ENCODE measurements around the gene CTCFL. TPM values are rescaled to one million over a fixed set of nuclear protein-coding genes. Genes with fewer than 3 reads are reported as not detected.

CTCFL gene, protein sequence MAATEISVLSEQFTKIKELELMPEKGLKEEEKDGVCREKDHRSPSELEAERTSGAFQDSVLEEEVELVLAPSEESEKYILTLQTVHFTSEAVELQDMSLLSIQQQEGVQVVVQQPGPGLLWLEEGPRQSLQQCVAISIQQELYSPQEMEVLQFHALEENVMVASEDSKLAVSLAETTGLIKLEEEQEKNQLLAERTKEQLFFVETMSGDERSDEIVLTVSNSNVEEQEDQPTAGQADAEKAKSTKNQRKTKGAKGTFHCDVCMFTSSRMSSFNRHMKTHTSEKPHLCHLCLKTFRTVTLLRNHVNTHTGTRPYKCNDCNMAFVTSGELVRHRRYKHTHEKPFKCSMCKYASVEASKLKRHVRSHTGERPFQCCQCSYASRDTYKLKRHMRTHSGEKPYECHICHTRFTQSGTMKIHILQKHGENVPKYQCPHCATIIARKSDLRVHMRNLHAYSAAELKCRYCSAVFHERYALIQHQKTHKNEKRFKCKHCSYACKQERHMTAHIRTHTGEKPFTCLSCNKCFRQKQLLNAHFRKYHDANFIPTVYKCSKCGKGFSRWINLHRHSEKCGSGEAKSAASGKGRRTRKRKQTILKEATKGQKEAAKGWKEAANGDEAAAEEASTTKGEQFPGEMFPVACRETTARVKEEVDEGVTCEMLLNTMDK
- total RNA-seq: 0.15 TPM

DNA sequence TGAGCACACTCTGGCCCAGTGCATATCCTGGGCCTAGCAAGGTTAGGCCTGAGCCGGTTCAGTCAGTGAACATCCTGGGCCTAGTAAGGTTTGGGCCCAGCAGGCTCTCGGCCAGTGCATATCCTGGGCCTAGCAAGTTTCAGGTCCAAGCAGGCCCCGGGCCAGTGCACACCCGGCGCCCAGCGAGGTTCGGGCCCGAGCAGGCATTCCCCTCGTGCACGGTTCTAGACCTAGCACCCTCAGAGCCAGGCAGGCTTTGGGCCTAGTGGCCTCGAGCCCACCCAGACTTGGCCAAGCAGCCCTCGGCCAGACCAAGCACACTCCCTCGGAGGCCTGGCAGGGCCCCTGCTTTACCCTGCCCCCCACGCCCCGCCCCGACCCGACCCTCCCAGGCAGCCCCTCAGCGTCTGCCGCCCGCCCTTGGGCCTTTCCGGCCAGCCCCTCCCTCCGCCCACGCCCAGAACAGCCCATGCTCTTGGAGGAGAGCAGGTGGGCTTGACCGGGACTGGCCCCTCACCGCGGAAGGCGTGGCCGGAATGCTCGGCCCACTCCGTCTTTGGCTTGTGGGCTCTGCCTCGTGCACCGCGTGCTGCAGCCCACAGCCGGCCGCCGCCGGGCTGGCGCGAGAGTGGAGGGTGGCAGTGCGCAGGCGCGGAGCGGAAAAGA is at the start of gene CTCFL:
TSS of gene CTCFL (minus strand) at position 630 of the 666 bp plus-strand sequence. CDS start 935 bp downstream, outside the sequence.
- no peak for ATAC-seq
- DNase-seq (ENCODE audit: low spot score): no peak

DNA sequence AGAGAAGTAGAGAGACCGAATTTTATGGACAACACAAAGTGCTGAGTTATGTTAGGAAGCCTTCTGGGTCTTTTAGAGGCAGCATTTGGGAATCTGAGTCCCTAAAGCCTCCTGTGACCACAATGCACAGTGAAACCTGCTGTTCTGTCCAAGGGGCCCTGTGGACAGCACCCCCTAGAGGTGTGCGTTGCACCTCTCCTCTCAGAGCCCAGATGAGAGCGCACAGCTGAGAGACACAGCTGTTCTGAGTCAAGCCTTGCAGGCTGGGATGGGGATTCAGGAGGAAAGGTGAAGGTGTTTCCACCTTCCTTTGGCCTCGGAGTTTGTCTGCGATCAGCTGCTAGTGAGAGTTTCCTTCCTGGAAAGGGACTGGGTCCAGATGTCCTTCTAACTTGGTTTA is 49.0 kb upstream of the CTCFL start:
- DNase-seq (ENCODE audit: low spot score): no peak
- no peak for ATAC-seq

DNA sequence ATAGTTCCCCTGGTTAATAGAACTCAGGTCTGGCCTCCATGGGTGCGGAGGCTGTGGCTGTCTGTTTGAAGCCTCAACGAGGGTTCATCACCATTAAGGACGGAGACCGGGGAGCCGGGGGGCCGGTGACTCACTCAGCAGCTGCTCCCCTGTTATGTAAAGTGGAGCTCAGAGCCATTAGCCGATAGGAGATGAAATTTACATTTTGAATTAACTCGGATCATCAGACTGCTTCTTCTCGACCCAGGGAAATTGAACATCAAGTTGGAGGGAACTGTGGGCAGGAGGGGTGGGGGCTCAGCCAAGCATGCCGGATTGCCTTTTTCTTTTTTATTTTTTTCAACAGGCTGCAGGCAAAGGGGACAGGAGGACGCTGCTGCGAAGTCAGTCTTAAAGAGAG is 48.3 kb upstream of the CTCFL start:
- DNase-seq (ENCODE audit: low spot score) (no peak), ATAC-seq (no peak)

DNA sequence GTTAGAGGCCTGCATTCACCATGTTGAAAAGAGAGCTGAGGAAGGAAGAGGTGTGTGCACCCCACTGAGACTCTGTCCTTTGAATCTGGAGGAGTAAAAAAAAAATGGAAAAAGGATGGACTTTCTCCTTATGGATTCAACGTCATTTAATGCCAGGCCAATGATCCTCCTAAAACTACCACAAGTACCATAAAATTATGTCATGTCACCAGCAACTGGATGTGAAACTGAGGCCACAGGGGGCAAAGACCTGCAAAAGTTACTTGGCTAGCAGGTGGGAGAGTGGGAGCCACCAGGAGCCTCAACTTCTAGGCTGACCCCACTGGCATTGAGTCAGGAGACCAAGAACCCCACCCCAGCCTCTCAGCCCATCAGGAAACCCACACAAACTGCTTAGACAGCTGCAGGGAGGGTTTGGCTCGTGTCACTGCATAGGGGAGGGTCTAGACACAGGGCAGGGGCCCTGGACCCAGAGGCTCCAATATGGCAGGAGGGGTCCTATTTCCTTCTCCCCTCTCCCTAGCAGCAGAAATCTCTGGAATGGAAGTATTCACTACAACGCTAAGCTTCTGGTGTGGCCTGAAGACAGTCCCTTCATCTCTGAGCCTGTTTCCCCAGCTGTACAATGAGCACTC is 47.0 kb upstream of the CTCFL start:
- ATAC-seq: no peak

DNA sequence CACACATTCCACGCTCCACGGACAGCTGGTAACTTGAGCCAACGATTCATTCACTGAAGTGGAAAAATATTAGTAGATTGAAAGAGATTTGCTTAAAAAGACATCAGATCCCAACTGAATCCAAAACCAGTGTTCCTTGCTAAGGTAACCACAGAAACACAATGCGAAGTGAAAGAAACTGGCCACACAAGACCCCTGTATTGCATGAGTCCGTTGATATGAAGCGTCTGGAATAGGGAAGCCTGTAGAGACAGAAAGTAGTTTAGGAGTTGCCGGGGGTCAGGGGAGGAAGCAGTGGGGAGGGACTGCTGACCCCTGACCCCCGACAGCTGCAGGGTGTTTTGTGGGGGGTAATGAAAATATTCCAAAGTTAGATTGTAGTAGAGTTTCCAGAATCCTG is 46.0 kb upstream of the CTCFL start:
- no peak for DNase-seq (ENCODE audit: low spot score)
- ATAC-seq: no peak

More for the DNA sequence above, 47.0 kb upstream of the CTCFL start:
- DNase-seq (ENCODE audit: low spot score): no peak

DNA sequence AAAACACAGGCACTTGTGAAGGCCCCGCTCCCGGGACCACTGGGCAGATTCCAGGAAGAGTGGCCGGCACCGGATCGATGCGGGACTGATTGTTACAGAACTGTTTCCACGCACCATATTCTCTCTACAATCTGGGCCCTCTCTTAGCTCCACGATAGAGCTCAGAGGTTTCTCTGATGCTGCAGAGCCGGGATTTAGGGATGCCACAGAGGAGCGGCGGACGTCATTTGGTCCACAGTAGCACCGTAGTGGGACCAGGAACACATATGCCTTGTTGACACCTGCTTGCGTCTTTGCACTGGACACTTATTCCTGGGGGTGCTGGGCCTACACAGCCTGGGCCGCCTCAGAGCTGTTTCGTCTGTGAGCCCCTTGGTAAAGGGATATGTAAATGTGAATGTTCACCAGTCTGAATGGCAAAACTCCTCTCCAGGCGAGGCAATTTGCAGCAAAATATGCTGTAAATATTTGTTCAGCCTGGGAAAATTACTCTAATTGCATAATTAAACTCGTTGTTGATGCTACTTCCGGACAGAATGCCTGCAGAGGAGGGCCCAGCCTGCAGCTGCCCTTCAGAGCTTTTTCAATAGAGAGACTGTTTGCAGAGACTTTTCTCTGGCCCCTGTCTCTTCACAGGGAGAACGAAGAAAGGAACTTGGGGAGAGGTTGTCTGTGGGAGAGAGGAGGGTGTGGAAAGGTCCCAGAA is 45.4 kb upstream of the CTCFL start:
- ATAC-seq (no peak), DNase-seq (ENCODE audit: low spot score) (no peak)

DNA sequence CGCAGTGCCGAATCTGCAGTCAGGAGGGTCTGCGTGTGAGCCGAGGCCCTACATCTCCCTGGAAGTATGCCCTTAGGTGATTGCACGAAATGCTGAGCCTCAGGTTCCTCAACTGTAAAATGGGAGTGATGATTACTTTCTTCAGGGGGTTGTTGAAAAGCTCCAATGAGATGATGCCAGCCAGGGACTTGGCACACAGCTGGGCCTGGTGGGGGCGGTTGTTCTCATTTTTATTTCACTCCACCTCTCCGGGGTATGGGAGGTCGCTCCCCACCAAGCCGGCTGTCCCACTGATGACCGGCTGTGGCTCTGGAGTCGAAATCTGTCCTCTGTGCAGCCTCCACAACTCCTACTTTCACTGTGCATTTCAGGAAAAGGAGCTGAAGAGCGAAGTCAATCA is 44.0 kb upstream of the CTCFL start:
- DNase-seq (ENCODE audit: low spot score): no peak
- ATAC-seq: no peak

DNA sequence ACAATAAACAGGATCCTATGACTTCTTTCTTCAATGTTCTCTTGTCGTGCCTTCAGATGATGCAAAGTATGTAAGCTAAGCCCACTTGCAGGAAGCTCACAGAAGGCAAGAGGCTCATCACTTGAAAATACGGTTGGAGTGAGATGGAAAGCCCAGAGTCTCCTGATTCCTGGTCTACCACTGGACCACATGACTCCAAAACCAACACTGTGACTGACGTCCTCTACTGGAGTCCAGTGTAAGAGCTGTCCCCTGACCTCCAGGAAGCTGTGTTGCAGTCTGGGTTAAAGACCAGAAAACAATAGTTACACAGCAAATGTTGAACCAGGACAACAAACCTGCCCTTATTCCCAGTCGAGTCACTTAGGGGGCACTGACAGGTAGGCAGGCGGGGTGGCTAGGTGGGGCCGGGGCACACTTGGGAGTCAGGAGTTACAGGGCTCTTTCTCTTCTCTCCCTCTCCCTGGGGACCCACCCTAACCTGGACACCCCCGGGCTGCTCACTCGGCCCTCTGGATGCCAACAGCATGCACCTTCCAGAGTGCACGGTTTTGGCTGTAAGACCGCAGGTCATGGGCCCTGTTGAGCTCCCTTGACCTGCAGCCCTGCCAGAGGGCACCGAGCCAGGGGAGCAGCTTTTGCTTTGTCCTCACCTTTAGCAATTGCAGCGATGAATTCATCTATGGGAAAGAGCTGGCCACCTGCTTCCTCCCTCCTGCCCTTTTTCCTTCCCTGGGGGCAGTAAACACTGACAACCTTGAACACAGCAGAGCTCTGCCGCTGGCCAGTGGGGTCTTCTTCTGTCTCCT is 43.4 kb upstream of the CTCFL start:
- DNase-seq (ENCODE audit: low spot score) (peak; percentile 96), ATAC-seq (peak; percentile 32)

DNA sequence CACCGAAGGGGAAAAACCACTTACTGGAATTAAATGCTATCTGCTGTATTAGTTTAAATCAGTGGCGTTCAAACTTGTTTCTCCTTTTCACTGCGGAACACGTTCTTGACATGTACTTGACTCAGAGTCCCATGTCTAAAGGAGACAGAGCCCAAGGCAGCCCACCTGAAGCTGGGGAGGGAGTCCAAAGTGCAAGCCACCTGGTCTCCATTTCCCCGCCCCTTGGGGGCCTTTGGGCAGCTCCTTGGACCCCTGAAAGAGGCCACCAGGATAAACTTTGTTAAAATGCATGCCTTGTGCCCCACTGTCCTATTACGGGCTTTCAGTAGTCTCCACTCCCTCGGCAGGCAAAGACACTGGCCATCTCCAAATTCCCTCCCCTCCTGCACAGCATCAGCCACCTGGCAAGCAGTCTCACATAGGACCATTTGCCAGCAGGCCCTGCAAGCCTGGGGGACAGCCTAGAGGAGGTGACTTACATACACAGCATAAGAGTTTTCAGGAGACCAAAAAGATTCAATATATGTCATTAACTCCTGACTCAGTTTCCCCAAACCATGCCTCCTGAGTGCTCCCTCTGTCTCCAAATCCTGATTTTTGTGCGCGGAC is 42.6 kb upstream of the CTCFL start:
- ATAC-seq: peak; percentile 12
- DNase-seq (ENCODE audit: low spot score): peak; percentile 84

DNA sequence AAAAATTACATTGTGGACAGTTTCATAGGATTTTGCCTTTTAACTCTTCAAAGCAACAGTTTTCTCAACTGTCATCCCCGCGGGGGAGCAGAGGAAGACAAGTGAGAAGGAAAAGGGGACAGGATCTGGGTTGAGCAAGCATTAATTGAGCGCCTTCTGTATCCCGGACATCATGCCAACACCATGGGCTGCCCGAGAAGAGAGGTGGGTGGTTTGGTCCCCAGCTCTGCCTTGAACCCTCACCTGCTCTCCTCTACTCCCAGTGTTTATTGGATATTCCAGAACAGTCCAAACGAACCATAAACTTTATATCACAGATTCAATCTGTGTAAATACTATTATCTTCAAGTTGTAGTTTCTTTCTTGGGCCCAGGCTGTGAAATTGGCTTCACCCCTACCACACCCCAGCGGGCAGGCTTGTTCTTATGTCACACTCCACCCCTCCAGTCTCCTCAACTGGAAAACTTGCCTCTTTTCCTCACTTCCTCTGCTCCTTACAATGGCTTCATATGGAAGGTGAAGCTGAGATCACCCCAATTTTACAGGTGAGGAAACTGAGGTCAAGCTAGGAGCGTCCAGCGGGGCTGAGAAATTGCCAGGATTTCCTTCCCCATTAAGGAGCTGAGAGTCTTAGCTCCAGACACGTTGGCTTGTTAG is 42.0 kb upstream of the CTCFL start:
- ATAC-seq (peak; percentile 1), DNase-seq (ENCODE audit: low spot score) (peak; percentile 71)

DNA sequence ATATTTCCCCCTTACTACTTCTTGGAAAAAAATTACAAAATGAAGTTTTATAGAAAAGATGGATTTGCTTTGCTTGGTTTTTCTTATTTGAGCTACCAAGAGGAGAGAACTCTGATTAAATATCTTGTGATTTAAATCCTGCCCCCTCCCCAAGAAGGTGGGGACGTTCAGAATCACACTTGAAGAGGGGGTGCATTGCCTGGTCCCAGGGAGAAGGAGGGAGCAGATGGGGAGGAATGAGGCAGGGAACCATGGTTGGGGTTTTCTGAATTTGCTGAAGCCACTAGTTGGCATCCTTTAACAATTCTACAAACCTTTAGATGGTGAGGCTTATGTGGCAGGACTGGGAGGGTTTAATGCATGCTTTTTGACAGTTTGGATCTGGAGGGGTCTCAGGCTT is 41.5 kb upstream of the CTCFL start:
- ATAC-seq (no peak), DNase-seq (ENCODE audit: low spot score) (no peak)

DNA sequence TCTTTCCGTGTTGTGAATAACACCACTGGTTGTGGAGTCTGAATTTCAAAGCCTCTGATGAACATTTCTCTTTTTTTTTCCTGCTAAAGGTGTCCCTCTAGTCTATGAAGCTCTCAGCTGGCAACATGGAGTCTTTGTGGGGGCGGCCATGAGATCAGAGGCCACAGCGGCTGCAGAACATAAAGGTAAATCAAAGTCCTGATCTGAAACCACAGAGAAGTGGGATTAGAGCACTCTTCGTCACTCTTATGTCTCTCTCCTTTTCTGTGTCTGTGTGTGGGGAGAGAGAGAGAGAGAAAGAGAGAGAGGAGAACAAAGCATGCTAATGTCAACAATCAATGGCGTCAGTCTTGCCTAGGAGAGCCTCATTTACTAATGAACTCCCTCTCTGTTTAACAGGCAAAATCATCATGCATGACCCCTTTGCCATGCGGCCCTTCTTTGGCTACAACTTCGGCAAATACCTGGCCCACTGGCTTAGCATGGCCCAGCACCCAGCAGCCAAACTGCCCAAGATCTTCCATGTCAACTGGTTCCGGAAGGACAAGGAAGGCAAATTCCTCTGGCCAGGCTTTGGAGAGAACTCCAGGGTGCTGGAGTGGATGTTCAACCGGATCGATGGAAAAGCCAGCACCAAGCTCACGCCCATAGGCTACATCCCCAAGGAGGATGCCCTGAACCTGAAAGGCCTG is 40.2 kb upstream of the CTCFL start:
- ATAC-seq (no peak), DNase-seq (ENCODE audit: low spot score) (peak; percentile 63)

DNA sequence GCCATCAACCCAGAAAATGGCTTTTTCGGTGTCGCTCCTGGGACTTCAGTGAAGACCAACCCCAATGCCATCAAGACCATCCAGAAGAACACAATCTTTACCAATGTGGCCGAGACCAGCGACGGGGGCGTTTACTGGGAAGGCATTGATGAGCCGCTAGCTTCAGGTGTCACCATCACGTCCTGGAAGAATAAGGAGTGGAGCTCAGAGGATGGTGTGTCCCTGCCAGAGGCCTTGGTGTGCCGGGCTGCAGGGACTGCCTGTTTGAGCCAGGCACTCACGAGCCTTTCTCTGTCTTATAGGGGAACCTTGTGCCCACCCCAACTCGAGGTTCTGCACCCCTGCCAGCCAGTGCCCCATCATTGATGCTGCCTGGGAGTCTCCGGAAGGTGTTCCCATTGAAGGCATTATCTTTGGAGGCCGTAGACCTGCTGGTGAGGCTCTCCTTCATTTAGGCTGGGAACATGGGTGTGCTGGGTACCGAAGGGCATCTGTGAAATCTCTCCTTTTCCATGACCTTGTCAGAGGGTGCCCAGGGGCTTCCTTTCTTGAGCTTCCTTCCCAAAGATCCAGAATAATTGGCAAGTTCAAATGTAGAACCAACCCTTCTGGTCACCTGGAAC is 39.4 kb upstream of the CTCFL start:
- DNase-seq (ENCODE audit: low spot score) (peak; percentile 66), ATAC-seq (peak; percentile 0)

DNA sequence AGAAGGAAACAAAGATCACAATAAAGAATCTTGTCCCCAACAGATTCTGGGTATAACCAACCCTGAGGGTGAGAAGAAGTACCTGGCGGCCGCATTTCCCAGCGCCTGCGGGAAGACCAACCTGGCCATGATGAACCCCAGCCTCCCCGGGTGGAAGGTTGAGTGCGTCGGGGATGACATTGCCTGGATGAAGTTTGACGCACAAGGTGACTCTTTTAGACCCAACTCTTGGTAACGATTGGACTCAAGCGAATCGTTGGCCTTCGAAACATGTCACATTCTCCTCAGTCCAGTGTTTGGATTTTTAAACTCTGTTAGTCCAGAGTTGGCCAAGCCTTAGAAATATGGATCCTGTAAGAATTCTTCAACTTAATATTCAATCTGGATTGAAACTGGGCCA is 38.6 kb upstream of the CTCFL start:
- ATAC-seq: peak; percentile 1
- peak; percentile 70 for DNase-seq (ENCODE audit: low spot score)

DNA sequence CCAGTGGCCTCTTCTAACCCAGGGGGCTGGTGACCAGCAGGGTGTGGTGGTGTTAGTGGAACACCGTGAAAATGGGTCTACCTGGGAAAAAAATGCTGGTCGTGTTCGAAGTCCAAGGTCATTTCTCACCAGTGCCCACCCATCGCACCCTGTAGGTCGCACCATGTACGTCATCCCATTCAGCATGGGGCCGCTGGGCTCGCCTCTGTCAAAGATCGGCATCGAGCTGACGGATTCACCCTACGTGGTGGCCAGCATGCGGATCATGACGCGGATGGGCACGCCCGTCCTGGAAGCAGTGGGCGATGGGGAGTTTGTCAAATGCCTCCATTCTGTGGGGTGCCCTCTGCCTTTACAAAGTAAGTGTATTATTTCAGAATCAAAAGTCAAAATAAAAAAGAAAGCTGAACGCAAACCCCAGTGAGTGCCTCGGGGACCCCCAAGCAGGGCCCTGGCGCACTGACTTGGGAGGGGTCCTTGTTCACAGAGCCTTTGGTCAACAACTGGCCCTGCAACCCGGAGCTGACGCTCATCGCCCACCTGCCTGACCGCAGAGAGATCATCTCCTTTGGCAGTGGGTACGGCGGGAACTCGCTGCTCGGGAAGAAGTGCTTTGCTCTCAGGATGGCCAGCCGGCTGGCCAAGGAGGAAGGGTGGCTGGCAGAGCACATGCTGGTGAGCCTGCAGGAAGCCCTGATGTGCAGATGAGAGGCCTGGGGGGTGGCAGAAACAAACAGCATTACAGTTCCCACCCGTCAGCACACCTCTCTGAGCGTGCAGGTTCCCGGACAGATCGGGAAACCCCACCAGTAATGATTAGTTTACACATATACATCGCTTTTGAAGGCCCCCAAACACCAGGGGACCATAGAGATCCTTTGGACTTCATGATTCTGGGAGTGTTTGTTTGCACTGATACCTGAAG is 37.9 kb upstream of the CTCFL start:
- DNase-seq (ENCODE audit: low spot score): peak; percentile 79
- peak; percentile 17 for ATAC-seq

DNA sequence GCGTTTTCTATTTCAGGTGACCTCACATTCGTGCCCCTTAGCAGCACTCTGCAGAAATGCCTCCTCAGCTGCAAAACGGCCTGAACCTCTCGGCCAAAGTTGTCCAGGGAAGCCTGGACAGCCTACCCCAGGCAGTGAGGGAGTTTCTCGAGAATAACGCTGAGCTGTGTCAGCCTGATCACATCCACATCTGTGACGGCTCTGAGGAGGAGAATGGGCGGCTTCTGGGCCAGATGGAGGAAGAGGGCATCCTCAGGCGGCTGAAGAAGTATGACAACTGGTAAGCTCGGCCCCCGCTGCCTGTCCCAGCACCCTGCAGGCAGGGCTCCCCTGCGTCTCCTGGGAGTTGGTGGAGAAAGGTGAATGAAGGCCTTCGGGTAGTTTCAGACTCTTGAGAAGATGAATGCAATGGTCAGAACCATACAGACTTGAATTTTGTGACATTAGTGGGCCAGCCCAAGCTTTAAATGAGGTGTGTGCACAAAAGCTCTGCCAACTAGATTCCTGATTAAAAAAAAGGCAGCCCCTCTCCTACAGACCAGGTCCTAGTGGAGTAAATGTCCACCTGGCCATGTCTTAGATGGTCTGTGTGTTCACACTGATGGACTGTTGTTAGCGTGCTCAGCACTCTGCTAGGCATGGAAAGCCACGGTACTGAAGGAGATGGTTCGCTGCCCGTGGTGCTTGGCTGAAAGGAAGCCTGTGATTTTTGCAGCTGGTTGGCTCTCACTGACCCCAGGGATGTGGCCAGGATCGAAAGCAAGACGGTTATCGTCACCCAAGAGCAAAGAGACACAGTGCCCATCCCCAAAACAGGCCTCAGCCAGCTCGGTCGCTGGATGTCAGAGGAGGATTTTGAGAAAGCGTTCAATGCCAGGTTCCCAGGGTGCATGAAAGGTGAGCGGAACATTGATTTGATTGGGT is 36.7 kb upstream of the CTCFL start:
- ATAC-seq (peak; percentile 6), DNase-seq (ENCODE audit: low spot score) (peak; percentile 71)

All from left lobe of liver (tissue), 2 donors.